Esophagus muscularis mucosa (tissue), 3 donors: ENCODE results near the gene PHACTR4.

Source experiments
- POLR2A ChIP-seq: fragments of 450-650 bp; IDR thresholded peaks from one replicate; pipeline ENCODE4 v1.6.1; 2017; ENCODE audit warnings: antibody characterized with exemption, moderate library complexity, mild to moderate bottlenecking, low read depth
- POLR2AphosphoS5 ChIP-seq, 2 donors: sonication (generic); formaldehyde crosslinking; IDR thresholded peaks; one replicate each; pipeline ENCODE4 v1.6.1; 2017; ENCODE audit warnings: antibody characterized with exemption in 2 of 2
- TF ChIP-seq, protein P1 (sequence below), 3 experiments: fragments of 200-600 bp in 2 of 3; fragments of 450-650 bp in 1 of 3; sonication (generic) in 2 of 3; IDR thresholded peaks; one replicate each; pipeline ENCODE4 v1.5.1; 2017 to 2019; ENCODE audit warnings: antibody characterized with exemption in 3 of 3, mild to moderate bottlenecking in 2 of 3, moderate library complexity in 1 of 3

DNA sequence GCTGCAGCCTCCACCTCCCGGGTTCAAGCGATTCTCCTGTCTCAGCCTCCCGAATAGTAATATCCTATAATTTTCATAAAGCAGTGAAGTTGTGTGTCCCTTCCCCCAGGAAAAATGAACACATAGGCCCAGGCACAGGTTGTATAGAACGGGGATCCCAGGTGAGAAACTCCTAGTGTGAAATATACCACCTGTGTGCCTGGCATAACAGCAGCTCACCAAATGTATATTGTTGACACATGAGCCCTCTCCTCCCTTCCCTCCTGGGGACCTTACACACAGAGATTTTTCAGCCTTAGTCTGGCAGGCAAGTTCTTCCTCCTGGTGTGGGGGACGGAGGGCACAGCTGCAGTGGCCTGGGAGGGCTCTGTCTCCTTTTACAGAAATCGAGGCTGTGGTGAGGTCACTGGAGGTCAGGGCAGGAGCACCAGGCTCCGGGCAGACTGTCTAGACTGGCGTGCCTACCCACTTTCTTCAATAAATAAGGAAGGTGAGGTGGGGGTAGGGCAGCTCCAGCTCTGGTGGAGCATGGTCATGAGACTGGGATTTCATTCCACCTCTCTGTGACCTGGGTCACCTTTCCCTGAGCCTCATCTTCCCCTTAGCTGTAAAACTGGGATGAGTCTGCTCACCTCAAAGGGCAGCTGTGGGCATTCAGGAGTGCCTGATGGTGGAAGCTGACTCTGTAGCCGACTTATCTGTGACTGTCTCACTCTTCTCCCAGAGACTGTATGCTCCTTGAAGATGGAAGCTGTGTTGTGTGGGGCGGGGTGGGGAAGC is 150.6 kb downstream of the PHACTR4 start:
- TF ChIP-seq, protein P1, sequence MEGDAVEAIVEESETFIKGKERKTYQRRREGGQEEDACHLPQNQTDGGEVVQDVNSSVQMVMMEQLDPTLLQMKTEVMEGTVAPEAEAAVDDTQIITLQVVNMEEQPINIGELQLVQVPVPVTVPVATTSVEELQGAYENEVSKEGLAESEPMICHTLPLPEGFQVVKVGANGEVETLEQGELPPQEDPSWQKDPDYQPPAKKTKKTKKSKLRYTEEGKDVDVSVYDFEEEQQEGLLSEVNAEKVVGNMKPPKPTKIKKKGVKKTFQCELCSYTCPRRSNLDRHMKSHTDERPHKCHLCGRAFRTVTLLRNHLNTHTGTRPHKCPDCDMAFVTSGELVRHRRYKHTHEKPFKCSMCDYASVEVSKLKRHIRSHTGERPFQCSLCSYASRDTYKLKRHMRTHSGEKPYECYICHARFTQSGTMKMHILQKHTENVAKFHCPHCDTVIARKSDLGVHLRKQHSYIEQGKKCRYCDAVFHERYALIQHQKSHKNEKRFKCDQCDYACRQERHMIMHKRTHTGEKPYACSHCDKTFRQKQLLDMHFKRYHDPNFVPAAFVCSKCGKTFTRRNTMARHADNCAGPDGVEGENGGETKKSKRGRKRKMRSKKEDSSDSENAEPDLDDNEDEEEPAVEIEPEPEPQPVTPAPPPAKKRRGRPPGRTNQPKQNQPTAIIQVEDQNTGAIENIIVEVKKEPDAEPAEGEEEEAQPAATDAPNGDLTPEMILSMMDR (IDR thresholded peaks at IDR 0.05) = no peak
- no peak for TF ChIP-seq POLR2A
- no peak for TF ChIP-seq POLR2AphosphoS5 (IDR thresholded peaks at IDR 0.05)
